B cell (primary cell): Measurements from ENCODE around the gene MRPS24. TPM values are rescaled to one million over a fixed set of nuclear protein-coding genes. Genes with fewer than 3 reads are reported as not detected.

ENCODE experiments used
- ATAC-seq: fragments of 200-7000 bp; cut with Tn5 transposase; one replicate; pipeline ENCODE4 v1.10.0; 2021; ENCODE audit warnings: low read depth, mild to moderate bottlenecking, moderate number of reproducible peaks, moderate library complexity
- CTCF ChIA-PET: fragments of 350-600 bp; sonication (Branson Sonifier 250); formaldehyde crosslinking; loops from one replicate; lab custom pipeline; 2021; ENCODE audit warnings: antibody characterized with exemption, inconsistent platforms; lab: Charles Lee
- POLR2A ChIA-PET: fragments of 350-600 bp; sonication (Branson Sonifier 250); formaldehyde crosslinking; loops from one replicate; lab custom pipeline; 2021; ENCODE audit warnings: antibody characterized with exemption; lab: Charles Lee
- DNase-seq: peaks from one replicate; pipeline ENCODE4 v3.0.0; 2013
- H2AFZ ChIP-seq: 2 replicates; pipeline ENCODE4 v1.6.1; 2012; ENCODE audit warnings: mild to moderate bottlenecking, low read depth, low read length; ENCODE audit not compliant: insufficient read depth, poor library complexity, severe bottlenecking
- H3K27ac ChIP-seq, 2 donors: 1 replicate in 1 of 2; 2 replicates in 1 of 2; pipeline ENCODE4 v1.5.1; 2012 to 2013; ENCODE audit warnings: low read length in 2 of 2, mild to moderate bottlenecking in 2 of 2, moderate library complexity in 1 of 2
- H3K27me3 ChIP-seq, 4 experiments: fragments of 200-600 bp in 1 of 4; sonication (generic) in 1 of 4; replicated peaks in 1 of 4; 1 replicate in 2 of 4; 2 replicates in 2 of 4; pipeline versions ENCODE4 v1.6.1 to v1.7.0; 2013 to 2016; ENCODE audit warnings: low read length in 3 of 4, mild to moderate bottlenecking in 2 of 4, mixed read lengths in 1 of 4, moderate library complexity in 1 of 4; ENCODE audit not compliant: insufficient read depth in 4 of 4, control insufficient read depth in 3 of 4; ENCODE audit errors: control extremely low read depth in 1 of 4
- H3K36me3 ChIP-seq, 2 experiments: replicated peaks in 1 of 2; 1 replicate in 1 of 2; 2 replicates in 1 of 2; pipeline versions ENCODE4 v1.6.1 to v1.7.1; 2013; ENCODE audit warnings: low read length in 1 of 2; ENCODE audit not compliant: insufficient read depth in 2 of 2, control insufficient read depth in 1 of 2; ENCODE audit errors: control extremely low read depth in 1 of 2, extremely low read depth in 1 of 2
- H3K4me1 ChIP-seq, 2 donors: fragments of 200-600 bp in 1 of 2; sonication (generic) in 1 of 2; 1 replicate in 1 of 2; 2 replicates in 1 of 2; pipeline versions ENCODE4 v1.5.1 to v1.6.1; 2013 to 2017; ENCODE audit warnings: low read length in 2 of 2; ENCODE audit not compliant: control insufficient read depth in 2 of 2, insufficient read depth in 2 of 2
- H3K4me2 ChIP-seq: replicated peaks from 2 replicates; pipeline ENCODE3; 2012; ENCODE audit warnings: mild to moderate bottlenecking, low read depth, low read length; ENCODE audit not compliant: poor library complexity, severe bottlenecking
- H3K4me3 ChIP-seq, 5 experiments: fragments of 200-600 bp in 1 of 5; sonication (generic) in 1 of 5; 1 replicate in 3 of 5; 2 replicates in 2 of 5; pipeline versions ENCODE4 v1.5.1 to v1.7.0; 2011 to 2016; ENCODE audit warnings: low read length in 4 of 5, mild to moderate bottlenecking in 4 of 5, low read depth in 2 of 5, control low read depth in 1 of 5, moderate library complexity in 1 of 5; ENCODE audit not compliant: insufficient read depth in 1 of 5; ENCODE audit errors: control extremely low read depth in 1 of 5, extremely low read depth in 1 of 5
- H3K79me2 ChIP-seq: fragments of 200-600 bp; sonication (generic); one replicate; pipeline ENCODE4 v1.6.0; 2016; ENCODE audit warnings: low read length; ENCODE audit not compliant: control insufficient read depth, insufficient read depth
- H3K9ac ChIP-seq: fragments of 200-600 bp; sonication (generic); 2 replicates; pipeline ENCODE4 v1.6.1; 2017; ENCODE audit warnings: mild to moderate bottlenecking, low read length, moderate library complexity
- H3K9me3 ChIP-seq, 3 donors: one replicate each; pipeline versions ENCODE4 v1.6.1 to v1.7.1; 2013; ENCODE audit warnings: low read length in 2 of 3; ENCODE audit not compliant: control insufficient read depth in 2 of 3, insufficient read depth in 1 of 3; ENCODE audit errors: control extremely low read depth in 1 of 3
- H4K20me1 ChIP-seq: 2 replicates; pipeline ENCODE4 v1.6.0; 2012; ENCODE audit warnings: mild to moderate bottlenecking, low read length; ENCODE audit not compliant: insufficient read depth, control insufficient read depth, poor library complexity, severe bottlenecking
- H3K27ac Mint-ChIP-seq: one replicate; pipeline ENCODE4 v1.8.0; 2021; ENCODE audit warnings: mixed read lengths
- H3K27me3 Mint-ChIP-seq: one replicate; pipeline ENCODE4 v1.8.0; 2021; ENCODE audit warnings: mixed read lengths
- H3K4me1 Mint-ChIP-seq: one replicate; pipeline ENCODE4 v1.8.0; 2021; ENCODE audit warnings: mixed read lengths
- H3K4me3 Mint-ChIP-seq: one replicate; pipeline ENCODE4 v1.8.0; 2021; ENCODE audit warnings: mixed read lengths
- H3K9me3 Mint-ChIP-seq: one replicate; pipeline ENCODE4 v1.8.0; 2022; ENCODE audit warnings: mixed read lengths; ENCODE audit not compliant: insufficient read depth
- CTCF ChIP-seq: fragments of 200-600 bp; IDR thresholded peaks from one replicate; pipeline ENCODE4 v1.8.0; 2022; ENCODE audit warnings: antibody characterized with exemption, mild to moderate bottlenecking
- EZH2 ChIP-seq: IDR thresholded peaks from 2 replicates; pipeline ENCODE4 v1.6.1; 2012; ENCODE audit warnings: borderline replicate concordance, low read depth, mild to moderate bottlenecking, moderate library complexity, low read length; ENCODE audit not compliant: insufficient read depth, poor library complexity, severe bottlenecking
- WGBS: methylation state at CpG from one replicate; pipeline ENCODE4 v1.1.5; 2013; ENCODE audit warnings: missing lambda C conversion rate; ENCODE audit not compliant: insufficient coverage; 5-methylcytosine and 5-hydroxymethylcytosine counted together
- intact Hi-C: fragments of 100-400 bp; cut with micrococcal nuclease; formaldehyde crosslinking; loops from one replicate; pipeline ENCODE4 v1.10.0; 2022
- polyA plus RNA-seq: library from polyadenylated mRNA; depleted of rRNA; stranded (reverse); fragments of >200 nt; gene quantifications from 2 replicates; pipeline ENCODE4 v1.2.3, GENCODE V29; 2012
- total RNA-seq, 2 donors: library from RNA; stranded (reverse); fragments of 120-200 nt in 1 of 2; gene quantifications; 1 replicate in 1 of 2; 2 replicates in 1 of 2; pipeline versions ENCODE4 v1.2.3 to v1.2.4, GENCODE V29; 2013 to 2022

MRPS24 gene
- total and polyA plus RNA-seq, 2 donors (not counting 1 experiment from before 2014, with no cell fraction given), result 54.1 to 102 TPM

- Histone ChIP-seq H3K27ac (no peak overlapping the region), H4K20me1 (no peaks in the 10 kb centered on the region), H3K4me1 (peaks cover 0 to 5% of the 10 kb centered on the region in 2 donors), H3K9me3 (no peaks in the 10 kb centered on the region), H3K27me3 (no peaks in the 10 kb centered on the region), H2AFZ (no peak overlapping the region), H3K36me3 (peaks cover 0 to 54% of the 10 kb centered on the region in 2 experiments), H3K9ac (no peak overlapping the region), H3K79me2 (no peaks in the 10 kb centered on the region), H3K4me3 (no peak overlapping the region), H3K4me2 (no peak overlapping the region)
- ATAC-seq (no peak), DNase-seq (no peak)
- ChIA-PET POLR2A (no interaction called here), CTCF (interaction anchor here (0.5 kb wide), 1 partner anchor 339 kb away, joined by 3 read pairs; no protein-coding TSS in a partner anchor)
- TF ChIP-seq EZH2 (no peak), CTCF (no peak)
- Mint-ChIP-seq H3K9me3 (no peaks in the 10 kb centered on the region), H3K27me3 (no peaks in the 10 kb centered on the region), H3K4me3 (no peak overlapping the region), H3K27ac (no peak overlapping the region), H3K4me1 (peaks cover 8% of the 10 kb centered on the region)
- 88% methylated on average over 5 of the region's 5 CpGs for WGBS
- intact Hi-C loops, result no loop called here
Measured at GRCh38 chr7:43880596-43880995, 11.3 kb upstream of the MRPS24 start.

DNA sequence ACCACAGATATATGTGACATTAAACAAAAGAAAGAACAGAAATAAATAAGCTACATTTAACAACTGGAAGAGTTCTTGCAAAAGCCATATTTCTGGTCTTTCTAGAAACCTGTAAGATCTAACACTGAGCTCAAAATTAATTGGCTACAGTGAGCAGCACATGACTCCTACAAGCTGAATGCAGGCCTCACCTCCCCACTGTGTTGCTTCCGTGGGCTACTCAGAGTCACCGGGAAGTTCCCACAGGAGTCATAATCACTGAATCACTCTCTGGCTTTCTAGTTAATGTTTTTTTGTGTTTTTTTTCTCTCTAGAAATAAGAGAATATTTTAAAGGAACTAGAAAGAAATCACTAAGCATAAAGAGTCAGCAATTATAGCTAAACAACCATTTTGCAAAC, 10.2 kb upstream of the MRPS24 start:
- no peak overlapping the region for H3K27ac ChIP-seq
- ATAC-seq (no peak), DNase-seq (no peak)
- no peak overlapping the region for H2AFZ ChIP-seq
- H3K9ac ChIP-seq, result no peak overlapping the region
- 80% methylated on average over 1 of the region's 2 CpGs for WGBS
- Mint-ChIP-seq H3K27me3 (no peaks in the 10 kb centered on the region), H3K27ac (no peak overlapping the region), H3K4me1 (peaks cover 11% of the 10 kb centered on the region), H3K9me3 (no peaks in the 10 kb centered on the region), H3K4me3 (no peak overlapping the region)
- peaks cover 0 to 51% of the 10 kb centered on the region in 2 experiments for H3K36me3 ChIP-seq
- CTCF ChIA-PET, result no interaction called here
- intact Hi-C loops, result no loop called here
- H4K20me1 ChIP-seq, result no peaks in the 10 kb centered on the region
- no peaks in the 10 kb centered on the region for H3K27me3 ChIP-seq
- H3K4me3 ChIP-seq, result no peak overlapping the region
- TF ChIP-seq EZH2 (no peak), CTCF (no peak)
- no peak overlapping the region for H3K4me2 ChIP-seq
- peaks cover 0 to 5% of the 10 kb centered on the region in 2 donors for H3K4me1 ChIP-seq
- POLR2A ChIA-PET, result no interaction called here
- no peaks in the 10 kb centered on the region for H3K9me3 ChIP-seq
- no peaks in the 10 kb centered on the region for H3K79me2 ChIP-seq
